DOHH2 (cell line): ENCODE data around the gene XPC.

Source experiments
- H3F3A ChIP-seq: fragments of 200-600 bp; sonication (generic), shearing (Covaris generic); 2 replicates; pipeline ENCODE4 v1.6.0; 2016; ENCODE audit warnings: antibody characterized with exemption, mild to moderate bottlenecking; ENCODE audit not compliant: control insufficient read depth, insufficient read depth
- H3K27ac ChIP-seq: fragments of 200-600 bp; sonication (generic); 2 replicates; pipeline ENCODE4 v1.5.1; 2014; ENCODE audit warnings: low read depth, mild to moderate bottlenecking, low read length, moderate library complexity
- H3K27me3 ChIP-seq: fragments of 200-600 bp; sonication (generic); 2 replicates; pipeline ENCODE4 v1.6.1; 2014; ENCODE audit warnings: mild to moderate bottlenecking, low read length, mixed read lengths; ENCODE audit not compliant: control insufficient read depth
- H3K36me3 ChIP-seq: fragments of 200-600 bp; sonication (generic); 2 replicates; pipeline ENCODE4 v1.6.1; 2014; ENCODE audit warnings: mild to moderate bottlenecking, low read length, moderate library complexity, mixed read lengths; ENCODE audit not compliant: control insufficient read depth
- H3K4me1 ChIP-seq: fragments of 200-600 bp; sonication (generic); 2 replicates; pipeline ENCODE4 v1.6.1; 2014; ENCODE audit warnings: mild to moderate bottlenecking, low read length, mixed read lengths; ENCODE audit not compliant: control insufficient read depth
- H3K4me2 ChIP-seq: fragments of 200-600 bp; sonication (generic); 2 replicates; pipeline ENCODE4 v1.6.0; 2014; ENCODE audit warnings: mild to moderate bottlenecking, low read length, moderate library complexity
- H3K4me3 ChIP-seq: fragments of 200-600 bp; sonication (generic); 2 replicates; pipeline ENCODE4 v1.5.1; 2014; ENCODE audit warnings: mild to moderate bottlenecking, low read length, mixed read lengths
- H3K79me2 ChIP-seq: fragments of 200-600 bp; sonication (generic); 2 replicates; pipeline ENCODE4 v1.6.1; 2014; ENCODE audit warnings: mild to moderate bottlenecking, low read length, mixed read lengths; ENCODE audit not compliant: control insufficient read depth
- H3K9me2 ChIP-seq: fragments of 200-600 bp; sonication (generic); replicated peaks from 2 replicates; pipeline ENCODE4 v1.6.1; 2014; ENCODE audit warnings: mild to moderate bottlenecking, low read length, mixed read lengths; ENCODE audit not compliant: control insufficient read depth
- H3K9me3 ChIP-seq: fragments of 200-600 bp; sonication (generic); 2 replicates; pipeline ENCODE4 v1.6.1; 2014; ENCODE audit warnings: antibody characterized with exemption, low read length, mixed read lengths; ENCODE audit not compliant: control insufficient read depth, insufficient read depth
- H4K20me1 ChIP-seq: fragments of 200-600 bp; sonication (generic); 2 replicates; pipeline ENCODE4 v1.6.0; 2014; ENCODE audit warnings: low read depth, mild to moderate bottlenecking, antibody characterized with exemption, low read length, moderate library complexity; ENCODE audit not compliant: control insufficient read depth, insufficient read depth
- CTCF ChIP-seq: fragments of 200-600 bp; sonication (generic); IDR thresholded peaks from one replicate; pipeline ENCODE4 v1.5.1; 2014; ENCODE audit warnings: antibody characterized with exemption, mild to moderate bottlenecking, low read depth, low read length; ENCODE audit not compliant: poor library complexity, severe bottlenecking
- EZH2phosphoT487 ChIP-seq: fragments of 200-600 bp; sonication (generic); IDR thresholded peaks from 2 replicates; pipeline ENCODE4 v1.6.1; 2017; ENCODE audit warnings: borderline replicate concordance, mild to moderate bottlenecking, antibody characterized with exemption, low read length, moderate library complexity, mixed read lengths

Gene XPC

GRCh38 chr3:14145670-14146380 is 32.6 kb downstream of the XPC start:
- Histone ChIP-seq H4K20me1 (no peaks in the 10 kb centered on the region), H3K4me2 (no peak overlapping the region), H3F3A (peaks cover 13% of the 10 kb centered on the region)

DNA sequence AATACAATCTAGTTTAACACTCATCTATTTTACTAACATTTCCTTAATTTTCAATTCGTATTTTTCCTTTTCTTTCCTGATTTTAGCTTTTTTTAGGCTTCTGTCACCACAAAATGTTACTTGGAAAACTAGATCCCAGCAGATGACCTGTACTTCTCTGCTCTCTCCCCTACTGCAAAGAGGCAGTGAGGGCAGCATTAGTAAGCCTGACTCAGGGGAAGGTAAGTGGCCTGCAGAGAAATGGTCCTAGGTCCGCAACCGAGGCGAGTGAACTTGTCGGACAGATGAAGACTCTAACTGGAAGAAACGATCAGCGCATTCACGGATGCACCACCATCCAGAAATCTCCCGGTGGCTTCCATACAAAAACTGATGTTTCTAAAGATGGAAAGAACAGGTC is 33.2 kb downstream of the XPC start:
- H3K4me1 ChIP-seq = no peaks in the 10 kb centered on the region
- no peak overlapping the region for H3K27ac ChIP-seq
- no peaks in the 10 kb centered on the region for H3K79me2 ChIP-seq
- peaks cover 44% of the 10 kb centered on the region for H3K36me3 ChIP-seq
- no peaks in the 10 kb centered on the region for H3K9me2 ChIP-seq
- H3K4me3 ChIP-seq = no peak overlapping the region
- H4K20me1 ChIP-seq = no peaks in the 10 kb centered on the region
- H3F3A ChIP-seq = peaks cover 13% of the 10 kb centered on the region
- no peaks in the 10 kb centered on the region for H3K9me3 ChIP-seq
- H3K4me2 ChIP-seq = no peak overlapping the region
- no peak for TF ChIP-seq CTCF
- no peak for TF ChIP-seq EZH2phosphoT487
- no peaks in the 10 kb centered on the region for H3K27me3 ChIP-seq

More at GRCh38 chr3:14145670-14146380, 32.6 kb downstream of the XPC start:
- no peak for TF ChIP-seq EZH2phosphoT487
- TF ChIP-seq CTCF = no peak
- Histone ChIP-seq H3K27me3 (no peaks in the 10 kb centered on the region), H3K4me3 (no peak overlapping the region), H3K79me2 (no peaks in the 10 kb centered on the region), H3K4me1 (no peaks in the 10 kb centered on the region), H3K27ac (no peak overlapping the region), H3K9me2 (no peaks in the 10 kb centered on the region), H3K36me3 (peaks cover 44% of the 10 kb centered on the region), H3K9me3 (no peaks in the 10 kb centered on the region)

GRCh38 chr3:14144423-14145075 is 33.9 kb downstream of the XPC start:
- no peaks in the 10 kb centered on the region for H4K20me1 ChIP-seq
- H3K4me1 ChIP-seq = no peaks in the 10 kb centered on the region
- H3K27ac ChIP-seq = no peak overlapping the region
- H3K27me3 ChIP-seq = no peaks in the 10 kb centered on the region
- H3K9me3 ChIP-seq = no peaks in the 10 kb centered on the region
- no peak for TF ChIP-seq CTCF
- TF ChIP-seq EZH2phosphoT487 = no peak
- H3K4me3 ChIP-seq = no peak overlapping the region
- peaks cover 13% of the 10 kb centered on the region for H3F3A ChIP-seq
- peaks cover 40% of the 10 kb centered on the region for H3K36me3 ChIP-seq
- no peak overlapping the region for H3K4me2 ChIP-seq
- no peaks in the 10 kb centered on the region for H3K79me2 ChIP-seq
- H3K9me2 ChIP-seq = no peaks in the 10 kb centered on the region
